Mesenchymal stem cell (in vitro differentiated cells and primary cell): Measurements from ENCODE around the gene NIPBL.

Experiments used
- DNase-seq: peaks from one replicate; pipeline ENCODE4 v3.0.0-alpha.2; 2013
- H2AFZ ChIP-seq: one replicate; pipeline ENCODE4 v1.6.1; 2013; ENCODE audit warnings: low read depth, mild to moderate bottlenecking, control low read depth, inconsistent platforms, low read length, moderate library complexity
- H2AK5ac ChIP-seq: 2 replicates; pipeline ENCODE4 v1.6.1; 2013; ENCODE audit warnings: low read length, moderate library complexity, mild to moderate bottlenecking, inconsistent platforms; ENCODE audit not compliant: severe bottlenecking
- H2BK120ac ChIP-seq: one replicate; pipeline ENCODE4 v1.6.1; 2013; ENCODE audit warnings: low read depth, mild to moderate bottlenecking, inconsistent platforms, low read length, moderate library complexity
- H2BK12ac ChIP-seq, 2 experiments: one replicate each; pipeline ENCODE4 v1.6.1; 2013; ENCODE audit warnings: inconsistent platforms in 2 of 2, low read length in 2 of 2, mild to moderate bottlenecking in 2 of 2, moderate library complexity in 2 of 2, control low read depth in 1 of 2
- H2BK15ac ChIP-seq: one replicate; pipeline ENCODE4 v1.6.1; 2013; ENCODE audit warnings: mild to moderate bottlenecking, low read depth, inconsistent platforms; ENCODE audit not compliant: poor library complexity, severe bottlenecking
- H2BK5ac ChIP-seq: 2 replicates; pipeline ENCODE4 v1.6.1; 2013; ENCODE audit warnings: low read depth, mild to moderate bottlenecking, low read length, control low read depth, inconsistent platforms; ENCODE audit not compliant: poor library complexity, severe bottlenecking
- H3K14ac ChIP-seq, 2 experiments: one replicate each; pipeline ENCODE4 v1.6.1; 2013; ENCODE audit warnings: inconsistent platforms in 2 of 2, low read length in 2 of 2, control low read depth in 1 of 2, mild to moderate bottlenecking in 1 of 2, moderate library complexity in 1 of 2
- H3K18ac ChIP-seq, 2 experiments: one replicate each; pipeline ENCODE4 v1.6.1; 2013; ENCODE audit warnings: inconsistent platforms in 2 of 2, low read length in 2 of 2, control low read depth in 1 of 2, low read depth in 1 of 2, mild to moderate bottlenecking in 1 of 2
- H3K23ac ChIP-seq, 2 experiments: one replicate each; pipeline ENCODE4 v1.6.1; 2013; ENCODE audit warnings: inconsistent platforms in 2 of 2, low read length in 2 of 2, mild to moderate bottlenecking in 2 of 2, moderate library complexity in 2 of 2, control low read depth in 1 of 2
- H3K27ac ChIP-seq: 2 replicates; pipeline ENCODE4 v1.5.1; 2013; ENCODE audit warnings: mild to moderate bottlenecking, moderate library complexity, low read length, control low read depth, inconsistent platforms; ENCODE audit not compliant: poor library complexity, severe bottlenecking
- H3K27me3 ChIP-seq, 2 experiments: 2 replicates each; pipeline versions ENCODE4 v1.6.1 to v1.7.0; 2013; ENCODE audit warnings: low read length in 2 of 2, mild to moderate bottlenecking in 2 of 2, moderate library complexity in 2 of 2, control low read depth in 1 of 2, inconsistent platforms in 1 of 2; ENCODE audit not compliant: control insufficient read depth in 1 of 2, insufficient read depth in 1 of 2
- H3K36me3 ChIP-seq, 2 experiments: 2 replicates each; pipeline versions ENCODE4 v1.6.1 to v1.7.0; 2013; ENCODE audit warnings: low read length in 2 of 2, control low read depth in 1 of 2, inconsistent platforms in 1 of 2, low read depth in 1 of 2, mild to moderate bottlenecking in 1 of 2; ENCODE audit not compliant: insufficient read depth in 2 of 2, control insufficient read depth in 1 of 2
- H3K4ac ChIP-seq, 2 experiments: one replicate each; pipeline ENCODE4 v1.6.1; 2013; ENCODE audit warnings: inconsistent platforms in 2 of 2, low read length in 2 of 2, mild to moderate bottlenecking in 2 of 2, moderate library complexity in 2 of 2, control low read depth in 1 of 2, low read depth in 1 of 2
- H3K4me1 ChIP-seq: 2 replicates; pipeline ENCODE4 v1.6.1; 2013; ENCODE audit warnings: low read depth, low read length, control low read depth; ENCODE audit not compliant: control insufficient read depth, insufficient read depth
- H3K4me2 ChIP-seq: 2 replicates; pipeline ENCODE4 v1.6.1; 2013; ENCODE audit warnings: low read length, mild to moderate bottlenecking, inconsistent platforms; ENCODE audit not compliant: poor library complexity, severe bottlenecking
- H3K4me3 ChIP-seq, 2 experiments: 2 replicates each; pipeline versions ENCODE4 v1.5.1 to v1.7.0; 2013; ENCODE audit warnings: low read length in 2 of 2, mild to moderate bottlenecking in 2 of 2, control low read depth in 1 of 2, low read depth in 1 of 2; ENCODE audit not compliant: insufficient read depth in 1 of 2
- H3K79me1 ChIP-seq: replicated peaks from 2 replicates; pipeline ENCODE4 v1.6.1; 2013; ENCODE audit warnings: mild to moderate bottlenecking, control low read depth, low read length, inconsistent platforms; ENCODE audit not compliant: poor library complexity, severe bottlenecking
- H3K9ac ChIP-seq: 2 replicates; pipeline ENCODE4 v1.7.0; 2013; ENCODE audit warnings: mild to moderate bottlenecking, low read length, moderate library complexity
- H3K9me3 ChIP-seq: 2 replicates; pipeline ENCODE4 v1.7.0; 2013; ENCODE audit warnings: mild to moderate bottlenecking, low read length; ENCODE audit not compliant: control insufficient read depth
- H4K8ac ChIP-seq: one replicate; pipeline ENCODE4 v1.6.1; 2013; ENCODE audit warnings: inconsistent platforms, mild to moderate bottlenecking, low read length, moderate library complexity
- H4K91ac ChIP-seq: one replicate; pipeline ENCODE4 v1.6.1; 2013; ENCODE audit warnings: mild to moderate bottlenecking, low read length, inconsistent platforms
- WGBS: methylation state at CpG from one replicate; pipeline ENCODE4 v1.1.7; 2013; ENCODE audit warnings: mixed read lengths; 5-methylcytosine and 5-hydroxymethylcytosine counted together

Gene NIPBL

DNA sequence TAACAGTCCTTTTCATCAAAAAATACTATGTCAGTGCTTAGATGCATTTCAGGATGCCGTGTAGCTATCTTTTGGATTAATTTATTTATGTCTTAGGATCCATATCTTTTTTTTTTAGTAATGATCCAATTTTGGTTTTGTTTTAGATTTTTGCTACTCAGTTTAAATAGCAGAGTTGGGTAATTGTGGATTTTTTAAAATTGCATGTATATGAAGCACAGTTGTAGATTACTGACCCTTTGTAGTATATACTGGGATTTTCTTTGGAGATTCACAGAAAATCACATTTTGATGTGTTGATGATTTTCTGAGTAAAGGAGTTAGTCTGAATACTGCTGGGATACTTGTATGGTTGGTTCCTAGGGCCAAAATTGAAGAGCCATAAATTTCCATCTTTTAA is 111.8 kb downstream of the NIPBL start:
- no peak overlapping the region for H3K14ac ChIP-seq
- WGBS = no CpG with 5 or more reads among the region's 1 CpG
- H3K79me1 ChIP-seq = peaks cover 10% of the 10 kb centered on the region

DNA sequence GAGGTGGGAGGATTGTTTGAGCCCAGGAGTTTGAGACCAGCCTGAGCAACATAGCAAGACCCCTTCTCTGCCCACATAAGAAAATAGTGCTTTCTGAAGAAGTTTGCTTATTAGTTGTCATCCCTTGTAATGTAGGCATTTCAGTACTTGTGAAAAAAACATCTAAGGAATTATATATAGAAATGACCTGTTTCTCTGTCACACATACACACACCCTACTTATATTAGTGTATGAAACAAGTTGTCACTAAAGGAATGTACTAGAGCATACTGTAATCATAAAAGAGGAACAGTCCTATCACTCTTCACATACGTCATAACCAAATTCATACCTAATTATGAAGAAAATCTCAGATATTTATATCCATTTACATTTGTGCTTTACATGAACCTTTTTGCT is 122.0 kb downstream of the NIPBL start:
- Histone ChIP-seq H3K23ac (no peak overlapping the region), H2BK15ac (no peak overlapping the region), H4K8ac (no peak overlapping the region), H2AK5ac (no peak overlapping the region), H3K27me3 (no peaks in the 10 kb centered on the region), H2AFZ (no peak overlapping the region), H3K9me3 (no peaks in the 10 kb centered on the region), H3K9ac (no peak overlapping the region), H3K4me2 (no peak overlapping the region), H2BK5ac (no peak overlapping the region), H4K91ac (no peak overlapping the region), H3K79me1 (peaks cover 17% of the 10 kb centered on the region), H2BK12ac (no peak overlapping the region), H3K14ac (no peak overlapping the region), H3K4me1 (no peaks in the 10 kb centered on the region), H3K18ac (no peak overlapping the region), H2BK120ac (no peak overlapping the region), H3K36me3 (peaks cover 4 to 92% of the 10 kb centered on the region in 2 experiments), H3K27ac (no peak overlapping the region), H3K4ac (no peak overlapping the region), H3K4me3 (no peak overlapping the region)
- DNase-seq = no peak
- whole genome bisulfite sequencing = 100% methylated on average over 1 of the region's 1 CpG

More for the DNA sequence above, 111.8 kb downstream of the NIPBL start:
- Histone ChIP-seq H3K23ac (no peak overlapping the region), H4K91ac (no peak overlapping the region), H2AFZ (no peak overlapping the region), H2AK5ac (no peak overlapping the region), H2BK120ac (no peak overlapping the region), H3K4ac (no peak overlapping the region), H4K8ac (no peak overlapping the region), H3K4me2 (no peak overlapping the region), H3K18ac (no peak overlapping the region), H2BK5ac (no peak overlapping the region), H3K4me3 (no peak overlapping the region), H2BK15ac (no peak overlapping the region), H3K27me3 (no peaks in the 10 kb centered on the region), H3K4me1 (no peaks in the 10 kb centered on the region), H2BK12ac (no peak overlapping the region), H3K9me3 (no peaks in the 10 kb centered on the region), H3K9ac (no peak overlapping the region), H3K27ac (no peak overlapping the region), H3K36me3 (peaks cover 0 to 21% of the 10 kb centered on the region in 2 experiments)
- DNase-seq = no peak

DNA sequence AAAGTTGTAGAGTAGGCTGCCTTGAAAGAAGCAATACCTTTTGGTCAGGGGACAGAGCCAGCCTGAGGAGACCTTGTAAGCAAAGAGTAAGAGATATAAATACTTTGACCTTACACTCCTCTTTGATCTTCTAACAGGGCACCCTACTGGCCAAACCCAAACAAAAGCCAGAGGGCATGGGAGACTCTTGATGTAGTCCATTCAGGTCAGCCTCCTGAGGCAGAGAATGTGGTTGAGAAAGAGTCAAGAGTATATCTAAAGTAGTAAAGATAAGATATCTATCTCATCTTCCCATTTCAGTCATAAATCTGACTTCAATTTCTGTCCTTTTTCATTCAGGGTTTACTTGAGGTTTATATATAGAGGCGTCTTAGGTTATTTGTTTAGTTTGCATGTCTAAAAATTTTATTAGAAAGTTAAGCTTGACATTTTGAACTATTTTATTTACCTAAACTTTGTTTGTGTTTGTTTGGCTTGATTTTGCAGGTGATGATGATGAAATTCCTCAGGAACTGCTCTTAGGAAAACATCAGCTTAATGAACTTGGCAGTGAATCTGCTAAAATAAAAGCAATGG is 125.7 kb downstream of the NIPBL start:
- no peak overlapping the region for H4K8ac ChIP-seq
- no peak overlapping the region for H2BK15ac ChIP-seq
- H2BK5ac ChIP-seq = no peak overlapping the region
- H3K9ac ChIP-seq = no peak overlapping the region
- no peaks in the 10 kb centered on the region for H3K9me3 ChIP-seq
- no peak overlapping the region for H3K14ac ChIP-seq
- no peaks in the 10 kb centered on the region for H3K27me3 ChIP-seq
- H3K27ac ChIP-seq = no peak overlapping the region
- peaks cover 4 to 85% of the 10 kb centered on the region in 2 experiments for H3K36me3 ChIP-seq
- H3K18ac ChIP-seq = no peak overlapping the region
- H3K4me3 ChIP-seq = no peak overlapping the region
- no peak for DNase-seq
- H4K91ac ChIP-seq = no peak overlapping the region
- H2BK120ac ChIP-seq = no peak overlapping the region
- no peak overlapping the region for H3K4ac ChIP-seq
- no peak overlapping the region for H2AFZ ChIP-seq
- no CpG with 5 or more reads among the region's 1 CpG for WGBS
- no peaks in the 10 kb centered on the region for H3K4me1 ChIP-seq
- no peak overlapping the region for H2BK12ac ChIP-seq
- peaks cover 13% of the 10 kb centered on the region for H3K79me1 ChIP-seq
- no peak overlapping the region for H3K23ac ChIP-seq
- H3K4me2 ChIP-seq = no peak overlapping the region
- H2AK5ac ChIP-seq = no peak overlapping the region

DNA sequence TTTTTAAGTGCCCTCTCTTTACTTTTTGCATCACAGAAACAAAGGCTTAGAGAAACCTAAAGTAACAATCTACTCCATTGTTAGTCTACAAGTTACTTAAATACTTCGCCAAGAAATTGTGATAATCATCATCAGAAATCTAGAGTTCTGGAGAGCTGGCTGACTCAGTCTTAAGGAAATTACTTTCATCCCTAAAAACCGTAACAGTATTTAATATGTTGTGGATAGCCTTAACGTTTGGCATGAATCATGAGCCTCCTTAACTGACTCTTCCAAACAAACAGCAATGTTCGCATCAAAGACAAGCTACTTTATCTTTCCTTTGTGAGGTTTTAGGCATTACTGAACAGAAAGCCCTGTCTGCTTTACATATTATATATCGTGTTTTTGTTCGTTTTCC is 128.7 kb downstream of the NIPBL start:
- Histone ChIP-seq H3K23ac (no peak overlapping the region), H3K27me3 (no peaks in the 10 kb centered on the region), H3K18ac (no peak overlapping the region), H3K4me3 (no peak overlapping the region), H3K9ac (peak overlapping the region; percentile 26), H3K4ac (no peak overlapping the region), H3K27ac (no peak overlapping the region), H2BK15ac (no peak overlapping the region), H3K14ac (no peak overlapping the region), H2BK12ac (no peak overlapping the region), H3K36me3 (peaks cover 4 to 87% of the 10 kb centered on the region in 2 experiments), H2AK5ac (no peak overlapping the region), H2AFZ (no peak overlapping the region), H3K79me1 (peaks cover 6% of the 10 kb centered on the region), H3K9me3 (no peaks in the 10 kb centered on the region), H3K4me1 (no peaks in the 10 kb centered on the region), H4K91ac (no peak overlapping the region), H2BK120ac (no peak overlapping the region), H3K4me2 (no peak overlapping the region), H2BK5ac (no peak overlapping the region), H4K8ac (no peak overlapping the region)
- peak; percentile 15 for DNase-seq
- 73% methylated on average over 3 of the region's 6 CpGs for WGBS
